PC-3 (cell line): ENCODE results near the gene PIM1. TPM values are rescaled to one million over a fixed set of nuclear protein-coding genes. Genes with fewer than 3 reads are reported as not detected.

Source experiments
- ATAC-seq: fragments of 200-7000 bp; cut with Tn5 transposase; 2 replicates; pipeline ENCODE4 v1.9.1; 2020; ENCODE audit warnings: mild to moderate bottlenecking, moderate library complexity
- BruUV-seq: library from RNA; stranded (reverse); fragments of 400-500 nt; replicated peaks from 2 replicates; lab custom pipeline; 2021; lab: Mats Ljungman, UMichigan
- CTCF ChIA-PET: fragments of 300-600 bp; sonication (Branson Sonifier 250); formaldehyde crosslinking; loops from one replicate; lab custom pipeline; 2022; ENCODE audit warnings: antibody characterized with exemption; lab: Charles Lee
- POLR2A ChIA-PET: fragments of 300-600 bp; sonication (Branson Sonifier 250); formaldehyde crosslinking; loops from one replicate; lab custom pipeline; 2022; ENCODE audit warnings: antibody characterized with exemption; ENCODE audit not compliant: unreplicated experiment; lab: Charles Lee
- DNase-seq: peaks from one replicate; pipeline ENCODE4 v3.0.0-alpha.2; 2015
- H2AFZ ChIP-seq: fragments of 300-600 bp; sonication (generic); 2 replicates; pipeline ENCODE4 v1.6.0; 2016; ENCODE audit warnings: antibody characterized with exemption, low read length
- H3F3A ChIP-seq: fragments of 300-600 bp; sonication (generic); one replicate; pipeline ENCODE4 v1.6.0; 2017; ENCODE audit warnings: antibody characterized with exemption, low read length, control low read depth, mild to moderate bottlenecking; ENCODE audit not compliant: unreplicated experiment
- H3K27ac ChIP-seq: fragments of 300-600 bp; sonication (generic); 2 replicates; pipeline ENCODE4 v1.5.1; 2016; ENCODE audit warnings: mild to moderate bottlenecking, low read length
- H3K27me3 ChIP-seq: fragments of 300-600 bp; sonication (generic); 2 replicates; pipeline ENCODE4 v1.6.1; 2016; ENCODE audit warnings: low read length, mixed read lengths
- H3K36me3 ChIP-seq: fragments of 300-600 bp; sonication (generic); 2 replicates; pipeline ENCODE4 v1.6.1; 2016; ENCODE audit warnings: low read depth, mixed run types, low read length, mixed read lengths
- H3K4me1 ChIP-seq: fragments of 300-600 bp; sonication (generic); 2 replicates; pipeline ENCODE4 v1.5.1; 2016; ENCODE audit warnings: low read length; ENCODE audit not compliant: insufficient read depth
- H3K4me2 ChIP-seq: fragments of 300-600 bp; sonication (generic); 2 replicates; pipeline ENCODE4 v1.6.0; 2016; ENCODE audit warnings: low read length
- H3K4me3 ChIP-seq: fragments of 300-600 bp; sonication (generic); 2 replicates; pipeline ENCODE4 v1.5.1; 2016; ENCODE audit warnings: mild to moderate bottlenecking, low read length, mixed read lengths
- H3K79me2 ChIP-seq: fragments of 300-600 bp; sonication (generic); 2 replicates; pipeline ENCODE4 v1.6.1; 2017; ENCODE audit warnings: low read length, mixed read lengths
- H3K9ac ChIP-seq: fragments of 300-600 bp; sonication (generic); 2 replicates; pipeline ENCODE4 v1.6.0; 2016; ENCODE audit warnings: mild to moderate bottlenecking, low read length
- H3K9me2 ChIP-seq: fragments of 300-600 bp; sonication (generic); replicated peaks from 2 replicates; pipeline ENCODE4 v1.6.1; 2016; ENCODE audit warnings: mixed run types, low read length, mixed read lengths
- H3K9me3 ChIP-seq: fragments of 300-600 bp; sonication (generic); 2 replicates; pipeline ENCODE4 v1.6.1; 2016; ENCODE audit warnings: low read length, mixed read lengths
- H4K20me1 ChIP-seq: fragments of 300-600 bp; sonication (generic); 2 replicates; pipeline ENCODE4 v1.6.1; 2016; ENCODE audit warnings: low read length, mixed read lengths
- CTCF ChIP-seq: fragments of 300-600 bp; sonication (generic); conservative IDR thresholded peaks from 2 replicates; pipeline ENCODE4 v1.5.1; 2017; ENCODE audit warnings: antibody characterized with exemption, low read depth, mild to moderate bottlenecking, low read length
- EZH2 ChIP-seq: fragments of 300-600 bp; sonication (generic); IDR thresholded peaks from one replicate; pipeline ENCODE4 v1.6.1; 2017; ENCODE audit warnings: antibody characterized with exemption, mild to moderate bottlenecking, low read length; ENCODE audit not compliant: unreplicated experiment
- EZH2phosphoT487 ChIP-seq: fragments of 300-600 bp; sonication (generic); IDR thresholded peaks from 2 replicates; pipeline ENCODE4 v1.6.1; 2018; ENCODE audit warnings: mild to moderate bottlenecking, antibody characterized with exemption, low read length, borderline replicate concordance
- intact Hi-C: fragments of 100-400 bp; cut with micrococcal nuclease; formaldehyde crosslinking; loops from 2 replicates; pipeline ENCODE4 v1.9.0; 2023
- total RNA-seq: library from RNA; depleted of rRNA; stranded (reverse); fragments of >200 nt; gene quantifications from 2 replicates; pipeline ENCODE4 v1.2.3, GENCODE V29; 2014

PIM1 gene
- total RNA-seq, 1 experiment from 2014 or later: 74.1 TPM

- H2AFZ ChIP-seq: no peak overlapping the region
- no peaks in the 10 kb centered on the region for H3F3A ChIP-seq
- no peak overlapping the region for H3K9ac ChIP-seq
- H3K4me3 ChIP-seq: no peak overlapping the region
- H3K27ac ChIP-seq: no peak overlapping the region
- TF ChIP-seq EZH2 (no peak), EZH2phosphoT487 (no peak), CTCF (no peak)
- no peak overlapping the region for H3K4me2 ChIP-seq
- no peak for DNase-seq
- H3K79me2 ChIP-seq: no peaks in the 10 kb centered on the region
- no peaks in the 10 kb centered on the region for H3K36me3 ChIP-seq
- no peaks in the 10 kb centered on the region for H4K20me1 ChIP-seq
- no peaks in the 10 kb centered on the region for H3K27me3 ChIP-seq
- no peaks in the 10 kb centered on the region for H3K9me3 ChIP-seq
- no TSS peak for BruUV-seq
- no peak for ATAC-seq
- no peaks in the 10 kb centered on the region for H3K9me2 ChIP-seq
- no peaks in the 10 kb centered on the region for H3K4me1 ChIP-seq
- ChIA-PET CTCF (interaction anchor here (0.6 to 1.1 kb wide), 11 partner anchors 20 to 223 kb away, joined by 3 to 40 read pairs (median 5); partner anchors contain the start of gene MTCH1), POLR2A (interaction anchor here (0.5 kb wide), 2 partner anchors 48 to 181 kb away, joined by 3 to 5 read pairs; no protein-coding TSS in a partner anchor)
- intact Hi-C loops: loop anchor here (1.0 to 10.0 kb wide), 6 partner anchors 37 to 445 kb away; partner anchors contain the start of gene C6orf89
Observed at GRCh38 chr6:37209461-37210205, 39.7 kb downstream of the PIM1 start.

GRCh38 chr6:37210313-37210968, 40.5 kb downstream of the PIM1 start:
- POLR2A ChIA-PET: interaction anchor here (0.5 kb wide), 2 partner anchors 49 to 182 kb away, joined by 3 to 5 read pairs; no protein-coding TSS in a partner anchor
- H2AFZ ChIP-seq: peak overlapping the region; percentile 20; the same call in 1 of the 2 replicates
- ATAC-seq (peak; percentile 75), DNase-seq (peak; percentile 94)
- no peak overlapping the region for H3K27ac ChIP-seq
- peak; percentile 96 for TF ChIP-seq CTCF
- TF ChIP-seq EZH2: no peak
- no peak for TF ChIP-seq EZH2phosphoT487
- H3F3A ChIP-seq: no peaks in the 10 kb centered on the region
- H3K9ac ChIP-seq: no peak overlapping the region
- no peak overlapping the region for H3K4me3 ChIP-seq
- no peaks in the 10 kb centered on the region for H3K9me3 ChIP-seq
- no peaks in the 10 kb centered on the region for H3K36me3 ChIP-seq
- no peak overlapping the region for H3K4me2 ChIP-seq
- H3K27me3 ChIP-seq: no peaks in the 10 kb centered on the region
- H3K4me1 ChIP-seq: no peaks in the 10 kb centered on the region
- intact Hi-C loops: loop anchor here (1.0 to 10.0 kb wide), 5 partner anchors 38 to 446 kb away; no protein-coding TSS in a partner anchor
- H3K79me2 ChIP-seq: no peaks in the 10 kb centered on the region
- no peaks in the 10 kb centered on the region for H3K9me2 ChIP-seq
- CTCF ChIA-PET: interaction anchor here (0.6 to 1.1 kb wide), 11 partner anchors 21 to 224 kb away, joined by 3 to 40 read pairs (median 5); partner anchors contain the start of gene MTCH1
- no peaks in the 10 kb centered on the region for H4K20me1 ChIP-seq
- BruUV-seq: no TSS peak
